ENCODE data around the gene TMEFF2.

DNA sequence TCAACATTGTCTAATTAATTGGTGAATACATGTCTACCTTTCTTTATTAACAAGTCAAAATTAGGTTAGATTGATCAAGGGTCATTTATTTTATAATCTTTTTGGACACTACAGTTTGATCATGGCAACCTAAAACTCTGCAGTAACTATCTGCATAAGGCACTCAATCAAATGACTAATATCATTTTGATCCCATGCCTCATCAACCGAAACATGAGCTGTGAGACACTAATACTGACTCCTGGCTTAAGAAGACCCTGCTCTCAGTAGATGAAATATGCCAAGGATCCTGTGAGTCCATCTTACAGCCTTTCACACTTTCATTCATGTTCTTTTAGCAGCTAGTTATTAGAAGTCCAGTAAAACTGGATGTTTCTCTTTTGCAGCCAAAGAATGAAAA, 178.5 kb downstream of the TMEFF2 start:
- TF ChIP-seq POLR2AphosphoS5 (IDR thresholded peaks at IDR 0.05; ENCODE audit: low read depth, low read length) (no peak), POLR2A (IDR thresholded peaks at IDR 0.05; ENCODE audit: low read depth, low read length) (no peak)
